ENCODE results near the gene KCNQ1. TPM values are rescaled to one million over a fixed set of nuclear protein-coding genes. Genes with fewer than 3 reads are reported as not detected.

The KCNQ1 gene
- total RNA-seq, 1 donor from 2014 or later: 1.1 TPM

DNA sequence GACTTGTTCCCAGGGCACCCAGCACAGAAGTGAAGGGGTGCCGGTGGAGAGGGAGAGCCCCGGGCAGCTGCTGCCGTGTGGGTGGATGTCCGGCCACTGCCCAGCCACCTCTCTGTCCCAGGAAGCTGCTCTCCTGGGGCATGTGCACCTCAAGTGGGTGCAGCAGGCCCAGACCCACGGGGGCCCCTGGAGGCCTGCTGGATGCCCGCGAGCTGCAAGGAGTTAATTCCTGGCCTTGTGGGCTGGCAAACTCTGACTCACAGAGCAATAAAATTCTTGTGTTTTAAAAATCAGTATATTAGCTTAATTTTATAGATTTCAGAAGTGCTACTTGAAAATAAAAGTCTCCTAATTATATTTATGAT, 292.4 kb downstream of the KCNQ1 start:
- DNase-seq (ENCODE audit: extremely low read depth, low read depth, low spot score): no peak

DNA sequence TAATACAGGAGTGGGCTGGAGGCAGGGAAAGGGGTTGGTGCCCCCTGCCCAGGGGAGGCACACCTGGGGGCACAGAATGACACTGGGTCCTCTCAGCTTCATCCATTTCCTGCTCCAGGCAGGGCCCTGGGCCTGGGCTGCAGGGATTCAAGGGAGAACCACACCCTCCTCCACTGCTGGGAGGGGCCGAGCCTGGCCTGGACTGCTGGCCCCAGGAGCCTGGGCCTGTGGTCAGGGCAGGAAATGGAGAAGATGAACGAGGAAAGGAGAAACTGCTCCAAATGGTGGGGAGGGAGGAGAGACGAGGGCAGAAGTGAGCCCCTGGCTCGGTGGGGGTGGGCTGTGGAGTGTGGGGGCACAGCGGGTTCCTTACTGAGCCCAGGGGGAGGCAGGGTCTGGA, 293.1 kb downstream of the KCNQ1 start:
- no peak for DNase-seq (ENCODE audit: extremely low read depth, low read depth, low spot score)

DNA sequence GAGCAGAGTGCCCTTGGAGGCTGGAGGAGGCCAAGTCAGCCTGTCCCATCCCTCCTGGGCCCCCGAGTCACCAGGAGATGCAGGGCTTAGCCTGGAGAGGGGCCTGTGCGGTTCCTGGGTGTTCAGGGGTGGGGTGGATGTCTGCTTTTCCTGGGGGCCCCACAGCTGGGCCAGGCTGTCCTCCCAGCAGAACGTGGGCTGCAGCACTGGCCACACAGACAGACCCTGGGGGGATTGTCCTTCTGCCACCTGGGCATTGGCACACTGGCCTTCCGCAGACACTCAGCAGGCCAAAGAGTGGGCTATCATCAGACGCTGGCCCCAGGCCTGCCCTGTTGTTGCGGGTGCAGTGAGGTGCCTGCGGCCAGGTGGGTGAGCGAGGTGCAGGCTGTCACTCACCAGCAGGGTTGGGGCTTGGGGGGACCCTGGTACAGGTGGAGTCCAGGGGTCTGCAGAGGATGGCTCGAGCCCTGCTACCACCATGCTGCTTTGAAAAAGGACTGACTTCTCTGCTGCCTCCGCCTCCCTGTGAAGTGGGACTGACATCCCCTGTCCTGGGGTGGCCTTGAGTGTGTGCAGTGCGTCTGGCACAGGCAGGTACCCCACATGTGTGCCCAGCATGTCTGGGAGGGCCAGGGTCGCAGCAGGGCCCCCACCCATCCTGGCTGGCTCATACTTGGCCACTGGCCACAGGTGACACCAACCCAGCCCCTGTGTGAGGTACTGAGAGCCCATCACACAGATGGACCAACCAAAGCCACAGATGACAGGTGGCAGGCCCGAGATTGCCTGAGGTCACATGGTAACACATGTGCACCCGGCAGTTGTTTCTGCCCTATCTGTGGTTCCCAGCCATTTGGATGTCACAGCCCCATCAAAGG, 294.0 kb downstream of the KCNQ1 start:
- no peak for DNase-seq (ENCODE audit: extremely low read depth, low read depth, low spot score)

DNA sequence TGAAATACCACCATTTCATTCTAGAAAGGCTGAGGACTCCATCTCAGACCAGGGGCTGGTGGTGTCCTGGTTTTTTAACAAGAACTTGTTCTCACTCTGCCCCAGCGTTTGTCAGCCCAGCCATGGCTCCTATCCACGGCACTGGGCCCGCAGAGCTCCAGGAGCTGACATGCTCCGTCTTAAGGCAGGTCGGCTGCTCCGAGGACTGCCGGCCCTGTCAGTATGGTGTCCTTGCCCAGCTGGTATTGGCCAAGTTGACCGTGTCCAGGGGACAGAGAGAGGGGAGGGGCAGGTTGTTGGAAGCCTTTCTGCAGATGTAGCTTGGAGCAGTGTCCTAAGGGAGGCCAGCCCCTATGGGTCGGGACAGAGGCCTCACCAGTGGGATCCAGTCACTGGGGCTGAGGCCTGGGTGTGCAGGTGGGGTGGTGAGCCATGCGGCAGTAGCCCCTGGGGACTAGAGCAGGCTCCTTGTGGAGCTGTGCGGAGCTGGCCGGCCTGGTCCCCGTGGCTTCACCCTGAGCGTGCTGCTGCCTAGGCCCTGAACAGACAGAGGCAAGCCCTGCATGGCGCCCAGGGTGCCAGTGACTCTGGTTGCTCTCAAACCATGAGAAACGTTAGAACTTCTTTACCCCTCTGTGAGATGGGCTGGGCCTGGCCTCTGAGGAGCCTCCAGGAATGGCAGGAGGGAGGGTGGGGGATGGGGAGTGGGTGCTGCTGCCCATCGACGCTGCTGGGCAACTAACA, 294.9 kb downstream of the KCNQ1 start:
- DNase-seq (ENCODE audit: extremely low read depth, low read depth, low spot score): no peak

DNA sequence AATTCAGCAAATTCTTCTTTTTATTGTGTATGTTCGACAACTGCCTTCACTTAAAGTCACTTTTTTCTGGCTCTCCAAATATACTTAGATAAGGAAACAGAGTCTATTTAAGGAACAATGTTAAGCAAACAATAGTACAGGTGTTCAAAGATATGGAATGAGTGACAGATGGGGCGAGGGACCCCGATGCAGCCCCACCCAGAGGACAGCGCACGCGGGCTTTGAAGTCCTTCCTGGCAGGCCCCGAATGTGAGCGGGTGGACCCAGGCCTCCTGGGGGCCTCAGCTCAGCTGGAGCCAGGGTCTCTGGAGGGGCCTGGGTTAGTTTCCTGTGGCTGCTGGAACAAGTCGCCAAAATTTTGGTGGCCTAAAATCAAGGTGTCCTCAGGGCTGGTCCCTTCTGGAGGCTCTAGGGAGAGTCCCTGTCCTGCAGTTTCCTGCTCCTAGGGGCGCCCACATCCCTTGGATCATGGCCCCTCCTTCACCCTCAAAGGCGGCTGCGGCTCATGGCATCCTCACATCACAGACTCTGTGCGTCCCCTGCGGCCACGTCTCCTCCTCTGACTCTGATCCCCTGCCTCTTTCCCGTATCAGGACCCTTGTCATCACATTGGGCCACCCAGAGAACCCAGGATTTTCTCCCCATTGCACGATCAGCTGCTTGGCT, 295.6 kb downstream of the KCNQ1 start:
- no peak for DNase-seq (ENCODE audit: extremely low read depth, low read depth, low spot score)

DNA sequence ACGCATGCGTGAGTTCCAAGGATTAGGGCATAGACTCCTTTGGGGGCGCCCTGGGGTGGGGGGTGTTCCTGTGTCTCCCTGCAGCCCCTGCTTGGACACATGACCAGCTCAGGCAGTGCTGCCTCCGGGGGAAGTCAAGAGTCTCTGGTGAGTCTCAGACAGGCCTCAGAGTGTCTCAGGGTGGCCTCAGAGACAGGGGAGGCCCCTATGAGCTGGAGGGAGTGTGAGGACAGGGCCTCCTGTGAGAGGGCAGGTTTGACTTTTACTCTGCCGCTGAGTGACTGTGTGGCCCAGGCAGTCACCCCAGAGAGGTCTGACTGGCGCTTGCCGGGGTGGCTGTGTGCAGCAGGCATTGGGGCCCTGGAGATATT, 296.2 kb downstream of the KCNQ1 start:
- DNase-seq (ENCODE audit: extremely low read depth, low read depth, low spot score): no peak

DNA sequence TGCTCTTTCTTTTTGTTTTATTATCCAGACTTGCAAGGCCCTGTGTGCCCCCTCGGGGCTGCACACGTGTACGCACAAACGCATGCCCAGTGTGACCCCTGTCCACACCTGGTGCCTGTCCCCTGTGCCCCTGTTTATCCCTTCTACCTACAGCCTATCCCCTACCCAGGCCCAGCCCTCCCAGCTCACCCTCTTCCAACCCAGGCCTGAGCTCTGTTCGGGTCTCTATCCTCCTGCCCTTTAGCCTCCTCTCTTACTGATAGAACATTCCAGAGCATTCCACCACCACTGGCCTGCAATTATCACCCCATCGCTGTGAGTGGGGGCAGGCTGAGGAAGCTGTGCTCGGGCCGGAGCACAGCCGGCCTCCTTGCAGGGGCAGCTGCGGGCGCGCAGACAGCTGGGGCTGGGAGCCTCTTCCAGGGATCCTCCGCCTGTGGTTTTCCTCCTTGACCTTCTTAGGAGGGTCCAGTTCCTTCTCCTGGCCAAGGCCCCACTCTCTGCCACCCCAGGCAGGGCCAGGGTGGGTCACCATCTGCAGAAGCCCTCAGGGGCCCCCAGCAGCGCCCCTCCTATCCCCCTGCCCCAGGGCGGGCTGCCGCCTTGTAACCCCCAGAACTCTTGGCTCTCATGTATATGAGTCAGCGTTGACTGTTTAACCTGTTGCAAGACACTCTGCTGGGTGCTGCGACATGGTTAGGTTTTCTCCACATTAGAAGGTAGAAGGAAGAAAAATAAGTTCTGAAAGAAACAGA, 296.7 kb downstream of the KCNQ1 start:
- no peak for DNase-seq (ENCODE audit: extremely low read depth, low read depth, low spot score)

DNA sequence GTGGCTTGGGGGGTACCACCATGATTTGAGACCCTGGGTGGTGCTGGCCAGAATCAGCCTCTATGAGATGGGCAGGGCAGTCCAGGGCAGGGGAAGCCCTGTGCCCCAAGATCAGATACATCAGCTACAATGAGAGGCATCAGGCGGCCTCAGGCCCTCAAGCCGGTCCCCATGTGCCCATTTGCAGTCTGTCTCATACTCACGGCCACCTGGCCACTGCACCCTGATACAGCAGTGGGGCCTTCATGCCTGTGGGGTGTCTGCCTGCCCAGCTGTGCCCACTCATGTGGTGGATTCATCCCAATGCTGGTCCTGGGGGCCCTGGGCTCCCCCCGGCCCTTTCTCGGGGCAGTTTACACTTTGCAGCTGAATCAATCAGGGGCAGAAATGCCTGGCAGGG, 297.4 kb downstream of the KCNQ1 start:
- DNase-seq (ENCODE audit: extremely low read depth, low read depth, low spot score): no peak

DNA sequence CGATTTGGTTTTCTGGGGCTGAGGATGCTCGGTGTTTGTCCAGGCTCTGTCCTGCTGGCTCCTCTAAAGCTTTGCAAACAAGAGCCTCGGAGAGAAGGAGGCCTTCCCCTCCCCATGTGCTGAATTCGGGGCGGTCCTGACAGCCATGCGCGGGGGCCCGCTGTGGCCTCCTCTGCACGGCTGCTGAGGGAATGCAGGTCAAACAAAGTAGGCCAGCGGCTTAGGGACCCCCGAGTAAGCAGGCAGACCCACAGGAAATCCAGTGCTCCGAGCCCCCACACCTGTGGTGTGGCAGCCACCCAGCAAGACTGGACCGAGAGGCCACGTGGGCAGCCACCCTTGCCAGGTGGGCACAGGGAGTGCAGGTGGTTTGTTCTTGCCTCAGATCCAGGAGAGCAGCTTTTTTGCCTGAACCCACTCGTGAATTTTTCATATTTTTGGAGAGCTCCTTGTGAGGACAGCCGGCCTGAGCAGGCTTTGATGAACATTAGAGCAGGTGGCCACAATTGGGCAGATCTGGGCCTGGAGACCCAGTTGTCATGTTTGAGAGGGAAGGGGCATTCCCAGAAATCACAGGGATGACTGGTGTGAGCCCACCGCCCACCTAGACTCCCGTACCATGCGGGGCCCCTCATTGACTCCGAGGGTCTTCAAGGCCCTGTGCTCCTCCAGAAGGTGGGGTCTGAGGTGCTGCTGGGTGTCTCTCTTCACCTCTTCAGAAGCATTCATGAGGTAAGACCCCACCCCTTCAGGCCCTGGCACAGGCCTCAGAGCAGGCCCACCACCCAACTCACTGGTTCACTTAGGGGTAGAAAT, 298.0 kb downstream of the KCNQ1 start:
- DNase-seq (ENCODE audit: extremely low read depth, low read depth, low spot score): no peak

DNA sequence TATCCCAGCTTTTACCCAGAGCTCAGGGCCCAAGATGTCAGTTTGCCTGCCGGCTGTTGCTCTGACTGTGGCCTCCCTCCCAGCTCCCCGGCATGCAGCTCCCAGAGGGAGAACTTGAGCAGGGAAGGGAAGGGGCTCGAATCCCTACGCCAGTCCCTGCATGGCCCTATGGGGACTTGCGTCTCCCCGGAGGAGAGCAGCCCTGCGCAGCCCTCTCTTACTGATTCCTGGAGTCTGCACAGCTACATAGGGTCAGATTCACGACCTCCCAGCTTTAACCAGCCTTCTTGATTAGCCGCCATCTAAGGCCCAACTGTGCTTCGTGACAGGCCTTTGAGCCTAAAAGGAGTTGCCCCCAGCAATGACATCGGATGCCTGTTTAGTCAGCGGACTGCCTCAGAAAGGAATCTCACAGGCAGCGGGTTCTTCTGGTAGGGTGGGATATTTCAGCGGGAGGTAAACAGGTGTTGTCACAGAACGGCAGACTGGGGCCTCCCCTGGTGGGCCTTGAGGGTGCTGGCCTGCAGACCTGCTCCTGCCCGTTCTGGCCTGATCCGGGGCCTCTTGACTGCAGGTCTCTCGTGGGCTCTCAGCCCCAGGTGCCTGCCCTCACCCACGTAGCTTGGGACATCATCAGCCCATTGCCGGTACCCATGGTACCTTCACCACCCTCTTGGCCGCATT, 298.8 kb downstream of the KCNQ1 start:
- DNase-seq (ENCODE audit: extremely low read depth, low read depth, low spot score): no peak

DNA sequence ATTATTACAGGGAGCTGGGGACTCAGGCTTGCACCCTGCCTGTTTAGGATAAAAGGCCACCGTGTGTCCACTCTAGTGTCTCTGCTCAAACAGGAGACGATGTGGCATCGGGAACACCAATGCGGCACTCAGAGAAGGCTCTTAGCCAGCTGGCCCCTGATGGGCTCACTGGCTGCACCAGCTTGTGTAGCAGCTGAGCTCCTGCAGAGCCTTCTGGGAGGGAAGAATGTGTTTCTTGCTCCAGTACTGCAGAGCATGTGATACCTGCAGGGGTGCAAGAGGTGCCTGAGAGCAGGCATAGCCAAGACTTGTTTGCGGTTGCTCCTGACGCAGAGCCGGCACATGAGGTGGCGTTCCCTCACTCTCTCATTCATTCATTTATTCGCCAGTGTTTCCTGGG, 299.4 kb downstream of the KCNQ1 start:
- DNase-seq (ENCODE audit: extremely low read depth, low read depth, low spot score): no peak

DNA sequence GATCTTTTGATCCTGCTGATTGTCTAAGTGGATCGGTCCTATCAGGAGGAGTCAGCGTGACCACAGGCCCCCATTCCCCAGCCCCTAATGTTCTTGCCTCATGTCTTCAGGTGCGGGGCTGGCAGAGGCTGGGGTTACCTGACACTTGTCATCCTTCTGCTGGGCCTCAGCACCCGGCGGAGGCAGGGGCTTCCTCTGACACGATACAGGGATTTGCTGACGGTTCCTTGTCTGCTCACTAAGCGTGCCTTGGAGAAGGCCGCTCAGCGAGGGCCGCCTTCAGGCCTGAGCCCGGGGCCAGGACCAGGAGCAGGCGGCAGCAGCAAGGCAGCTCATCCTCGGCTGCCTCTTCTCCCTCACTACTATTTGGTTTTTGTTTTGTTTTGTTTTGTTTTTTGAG, 300.7 kb downstream of the KCNQ1 start:
- DNase-seq (ENCODE audit: extremely low read depth, low read depth, low spot score): no peak

DNA sequence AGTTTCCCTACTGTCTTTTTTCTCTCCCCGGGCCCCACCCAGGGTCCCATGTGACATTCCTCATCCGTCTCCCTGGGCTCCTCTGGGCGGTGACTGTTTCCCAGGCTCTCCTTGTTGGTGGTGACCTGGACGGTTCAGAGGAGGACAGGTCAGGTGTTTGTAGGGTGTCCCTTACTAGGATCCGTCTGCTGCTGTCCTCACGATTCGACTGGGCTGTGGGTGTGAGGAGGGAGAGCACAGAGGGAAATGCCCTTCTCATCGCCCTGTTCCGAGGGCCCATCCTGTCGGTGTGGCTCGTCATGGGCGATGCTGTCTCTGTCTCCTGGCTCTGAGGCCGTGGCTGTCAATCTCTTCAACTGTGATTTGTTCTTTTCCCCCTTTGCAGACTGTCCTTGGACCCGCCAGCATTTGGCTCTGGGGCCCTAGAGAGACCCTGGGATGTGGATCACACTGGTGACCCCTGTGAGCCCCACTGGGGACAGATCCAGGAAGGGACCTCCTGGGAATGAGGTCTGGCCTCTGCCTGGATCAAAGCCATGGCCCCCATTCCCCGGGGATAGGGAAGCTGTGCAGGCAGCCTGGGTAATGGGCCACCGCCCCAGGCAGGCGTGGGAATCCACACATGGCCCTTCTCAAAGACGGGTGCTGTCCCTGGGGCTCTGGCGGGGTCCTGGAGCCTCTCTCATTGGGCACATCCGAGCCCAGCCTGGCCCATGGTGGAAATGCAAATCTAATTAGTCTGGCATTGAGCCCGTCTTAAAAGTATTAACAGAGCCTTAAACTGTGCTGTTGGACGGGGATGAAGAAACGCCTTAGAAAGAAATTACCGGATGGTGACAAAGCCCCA, 301.8 kb downstream of the KCNQ1 start:
- DNase-seq (ENCODE audit: extremely low read depth, low read depth, low spot score): no peak

DNA sequence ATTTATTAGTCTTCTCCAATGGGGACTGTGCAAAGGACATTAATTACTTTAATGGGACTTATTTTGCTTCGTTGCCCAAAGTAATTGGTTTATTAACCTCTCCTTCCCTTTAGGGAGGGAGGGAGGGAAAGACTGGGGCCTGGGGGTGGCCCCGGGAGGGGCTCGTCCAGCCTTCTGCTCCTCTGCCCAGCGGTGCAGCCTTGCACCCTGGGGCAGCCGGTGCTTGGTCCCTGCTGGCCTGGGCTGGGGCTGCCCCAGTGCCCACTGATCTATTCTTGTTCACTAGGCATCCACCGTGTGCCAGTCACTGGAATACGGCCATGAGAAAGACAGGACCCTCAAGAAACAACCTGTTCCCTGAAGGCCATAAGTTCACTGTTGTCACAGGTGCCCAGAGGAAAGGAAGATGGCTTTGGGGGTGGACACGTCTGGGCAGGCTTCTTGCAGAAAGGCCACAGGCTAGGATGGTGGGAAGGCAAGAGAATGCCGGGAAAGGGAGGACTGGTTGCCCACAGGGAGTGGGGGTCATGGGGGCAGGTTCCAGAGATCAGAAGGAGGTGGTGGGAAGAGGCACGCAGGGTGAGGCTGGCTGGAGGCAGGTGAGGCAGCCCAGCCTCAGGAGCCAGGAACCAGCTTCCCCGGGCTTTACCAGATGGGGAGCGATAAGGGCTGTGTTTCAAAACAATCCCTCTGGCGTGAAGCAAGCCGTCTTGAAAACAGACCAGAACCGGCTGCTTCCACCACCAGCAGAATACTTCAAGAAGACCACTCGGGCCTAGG, 302.6 kb downstream of the KCNQ1 start:
- DNase-seq (ENCODE audit: extremely low read depth, low read depth, low spot score): no peak

DNA sequence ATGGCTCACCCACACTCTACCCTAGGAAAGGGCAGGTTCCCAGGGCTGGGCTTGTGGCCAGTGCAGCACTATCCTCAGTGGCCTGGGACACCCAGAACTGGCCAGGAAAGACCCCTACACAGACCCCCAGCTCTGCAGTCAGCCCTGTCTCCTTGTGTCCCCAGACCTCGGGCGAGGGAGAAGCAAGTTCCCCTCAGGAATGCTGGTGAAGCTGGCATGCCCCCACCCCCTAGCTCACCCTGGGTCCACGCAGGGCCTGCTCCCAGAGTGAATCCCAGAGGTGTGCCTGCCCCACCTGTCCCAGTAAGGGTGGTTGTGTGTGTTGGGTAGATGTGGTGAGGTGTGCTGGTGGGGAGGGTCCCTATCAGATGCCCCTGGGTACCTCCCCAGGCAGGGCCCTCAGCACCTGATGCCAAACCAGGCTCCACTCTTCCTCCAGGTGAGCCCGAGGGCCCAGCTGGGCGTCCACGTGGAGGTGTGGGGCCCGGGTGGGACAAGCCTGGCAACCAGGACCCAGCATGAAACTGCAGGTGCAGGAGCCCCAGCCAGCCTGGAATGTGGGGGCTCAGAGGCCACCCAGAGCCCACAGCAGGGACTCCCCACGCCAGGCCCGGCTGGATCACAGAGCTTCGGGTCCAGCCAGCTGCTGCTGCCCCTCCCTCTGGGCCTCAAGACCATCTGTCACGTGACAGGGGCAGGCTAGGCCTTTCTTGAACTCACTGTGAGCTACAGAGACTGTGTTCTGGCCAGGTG, 303.4 kb downstream of the KCNQ1 start:
- no peak for DNase-seq (ENCODE audit: extremely low read depth, low read depth, low spot score)

DNA sequence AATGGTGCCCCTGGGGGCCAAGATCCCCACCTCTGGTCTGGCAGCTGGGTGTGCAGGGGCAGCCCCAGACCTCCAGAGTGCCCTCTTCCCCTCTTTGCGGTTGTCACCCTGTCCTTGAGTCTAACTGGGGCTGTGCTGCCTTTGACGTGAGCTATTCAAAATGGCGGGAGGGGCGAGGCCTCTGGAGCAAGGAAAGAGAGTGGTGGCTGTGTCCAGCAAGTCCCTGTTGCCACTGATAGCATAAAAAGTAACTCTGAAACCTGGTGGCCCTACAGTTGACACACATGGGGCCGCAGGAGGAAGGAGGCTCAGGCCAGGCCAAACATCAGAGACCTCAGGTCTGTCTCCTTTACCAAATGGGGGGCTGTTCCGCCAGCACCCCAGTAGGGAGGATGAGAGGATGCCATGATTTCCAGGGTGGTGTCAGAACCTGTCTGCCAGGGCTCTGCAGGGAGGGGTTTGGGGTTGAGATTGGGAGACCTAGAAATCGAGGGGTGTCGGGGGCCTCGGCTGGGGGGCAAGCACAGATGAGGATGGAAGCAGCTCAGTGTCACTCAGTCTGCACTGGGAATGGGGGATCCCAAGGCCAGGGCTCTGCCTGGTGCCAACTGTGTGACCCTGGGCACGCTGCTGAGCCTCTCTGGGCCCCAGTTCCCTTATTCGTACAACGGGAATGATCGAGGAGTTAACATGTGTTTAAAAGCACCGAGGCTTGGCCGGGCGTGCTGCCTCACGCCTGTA, 304.2 kb downstream of the KCNQ1 start:
- no peak for DNase-seq (ENCODE audit: extremely low read depth, low read depth, low spot score)
